ENCODE data around the gene SMR3A. TPM values are rescaled to one million over a fixed set of nuclear protein-coding genes. Genes with fewer than 3 reads are reported as not detected.

The SMR3A gene
- total RNA-seq, 4 donors from 2014 or later: not detected

DNA sequence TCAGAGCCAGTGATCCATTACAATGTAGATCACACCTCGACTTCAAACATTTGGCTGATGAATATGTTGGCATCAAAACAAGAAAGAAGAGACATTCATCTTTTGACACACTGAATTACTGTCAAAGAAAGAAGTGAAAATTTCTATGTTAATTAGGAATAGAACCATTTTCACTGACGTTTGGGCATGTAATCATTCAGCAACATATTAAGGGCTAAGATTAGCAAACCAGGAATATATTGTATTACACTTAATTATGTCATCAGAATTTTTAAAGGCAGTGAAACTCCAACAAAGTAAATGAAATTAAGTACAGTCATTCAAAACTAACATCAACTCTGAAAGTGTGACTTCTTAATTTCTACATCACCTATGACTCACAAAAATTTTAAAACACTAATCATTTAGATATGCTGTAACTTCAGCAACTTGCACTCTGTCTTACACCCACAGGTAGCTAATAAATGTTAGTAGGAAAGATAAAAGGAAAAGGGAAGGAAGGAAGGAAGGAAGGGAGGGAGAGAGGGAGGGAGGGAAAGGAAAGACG is 1.4 kb upstream of the SMR3A start:
- TF ChIP-seq CTCF (IDR thresholded peaks at IDR 0.05) (no peak), EP300 (IDR thresholded peaks at IDR 0.05; ENCODE audit: low read depth) (no peak), POLR2AphosphoS5 (IDR thresholded peaks at IDR 0.05) (no peak), POLR2A (IDR thresholded peaks at IDR 0.05) (no peak)
- Histone ChIP-seq H3K27ac (no peak overlapping the region), H3K4me3 (no peak overlapping the region), H3K27me3 (no peaks in the 10 kb centered on the region), H3K4me1 (no peaks in the 10 kb centered on the region), H3K9me3 (no peaks in the 10 kb centered on the region), H3K36me3 (no peaks in the 10 kb centered on the region)
- no peak for DNase-seq
- WGBS, 2 donors (ENCODE audit: low coverage in 1 of 2): 44 to 53% methylated on average over 3 of the region's 3 CpGs
- intact Hi-C loops (cut with DNase I; ENCODE audit: low total_unique reads): no loop called here
- in situ Hi-C loops (cut with MboI; ENCODE audit: low pct_ligation_motif_present in 1 of 4, low pct_unique_long_range_greater_than_20kb in 1 of 4, low sequenced_read_pairs in 3 of 4): no loop called here

DNA sequence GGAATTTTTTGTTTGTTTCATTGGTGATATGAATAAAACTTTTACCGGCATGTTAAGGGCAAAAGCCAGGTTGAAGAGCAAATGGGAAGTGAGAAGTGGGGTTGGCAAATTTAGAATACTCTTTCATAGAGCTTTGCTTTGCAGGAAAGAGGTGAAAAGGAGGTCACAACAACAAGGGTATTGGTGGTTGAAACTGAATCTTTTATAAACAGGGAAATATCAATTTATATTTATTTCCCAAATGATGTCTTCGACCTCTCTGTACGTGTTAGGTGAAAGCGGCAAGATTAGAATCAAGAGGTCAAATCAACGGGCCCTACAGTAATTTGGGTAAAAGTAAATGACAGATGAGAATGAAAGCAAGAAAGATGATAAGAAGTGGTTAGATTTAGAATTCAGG is 3.4 kb downstream of the SMR3A start:
- in situ Hi-C loops (cut with MboI; ENCODE audit: low pct_ligation_motif_present in 1 of 4, low pct_unique_long_range_greater_than_20kb in 1 of 4, low sequenced_read_pairs in 3 of 4) (no loop called here), intact Hi-C loops (cut with DNase I; ENCODE audit: low total_unique reads) (no loop called here)
- Histone ChIP-seq H3K4me1 (no peaks in the 10 kb centered on the region), H3K27ac (no peak overlapping the region), H3K4me3 (no peak overlapping the region), H3K36me3 (no peaks in the 10 kb centered on the region), H3K9me3 (no peaks in the 10 kb centered on the region), H3K27me3 (no peaks in the 10 kb centered on the region)
- no peak for DNase-seq
- WGBS, 2 donors (ENCODE audit: low coverage in 1 of 2): 86% methylated on average over 5 of the region's 5 CpGs
- TF ChIP-seq EP300 (IDR thresholded peaks at IDR 0.05; ENCODE audit: low read depth) (no peak), POLR2A (IDR thresholded peaks at IDR 0.05) (no peak), CTCF (IDR thresholded peaks at IDR 0.05) (no peak), POLR2AphosphoS5 (IDR thresholded peaks at IDR 0.05) (no peak)

- Histone ChIP-seq H3K36me3 (no peaks in the 10 kb centered on the region), H3K27ac (no peak overlapping the region), H3K27me3 (no peaks in the 10 kb centered on the region), H3K4me1 (no peaks in the 10 kb centered on the region), H3K4me3 (no peak overlapping the region), H3K9me3 (no peaks in the 10 kb centered on the region)
- intact Hi-C loops (cut with DNase I; ENCODE audit: low total_unique reads) (no loop called here), in situ Hi-C loops (cut with MboI; ENCODE audit: low pct_ligation_motif_present in 1 of 4, low pct_unique_long_range_greater_than_20kb in 1 of 4, low sequenced_read_pairs in 3 of 4) (no loop called here)
- no peak for DNase-seq
- TF ChIP-seq POLR2A (IDR thresholded peaks at IDR 0.05) (no peak), POLR2AphosphoS5 (IDR thresholded peaks at IDR 0.05) (no peak), CTCF (IDR thresholded peaks at IDR 0.05) (no peak), EP300 (IDR thresholded peaks at IDR 0.05; ENCODE audit: low read depth) (no peak)
- 49 to 55% methylated on average over 2 of the region's 2 CpGs for WGBS, 2 donors (ENCODE audit: low coverage in 1 of 2)
Measured at GRCh38 chr4:70365479-70365878, 4.9 kb downstream of the SMR3A start.

DNA sequence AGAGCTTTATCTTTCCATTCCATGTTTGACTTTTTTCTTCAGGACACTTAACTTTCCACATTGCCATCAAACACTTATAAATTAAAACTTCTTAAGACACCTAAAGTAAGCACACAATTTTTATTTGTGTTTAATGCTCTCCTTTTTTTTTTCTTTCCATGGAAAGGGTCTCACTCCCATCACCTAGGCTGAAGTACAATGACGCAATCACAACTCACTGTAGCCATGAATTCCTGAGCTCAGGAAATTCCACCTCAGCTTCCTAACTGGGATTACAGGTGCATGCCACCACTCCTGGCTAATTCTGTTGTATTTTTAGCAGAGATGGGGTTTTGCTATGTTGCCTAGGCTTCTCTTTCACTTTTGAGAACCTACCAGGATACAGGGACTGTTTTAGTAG is 7.3 kb downstream of the SMR3A start:
- intact Hi-C loops (cut with DNase I; ENCODE audit: low total_unique reads): no loop called here
- DNase-seq: no peak
- H3K27me3 ChIP-seq: no peaks in the 10 kb centered on the region
- in situ Hi-C loops (cut with MboI; ENCODE audit: low pct_ligation_motif_present in 1 of 4, low pct_unique_long_range_greater_than_20kb in 1 of 4, low sequenced_read_pairs in 3 of 4): no loop called here
- no peak for TF ChIP-seq POLR2A (IDR thresholded peaks at IDR 0.05)
- no peak for TF ChIP-seq EP300 (IDR thresholded peaks at IDR 0.05; ENCODE audit: low read depth)
- TF ChIP-seq POLR2AphosphoS5 (IDR thresholded peaks at IDR 0.05): no peak
- no peak for TF ChIP-seq CTCF (IDR thresholded peaks at IDR 0.05)
- 80 to 95% methylated on average over 1 of the region's 1 CpG for WGBS, 2 donors (ENCODE audit: low coverage in 1 of 2)
- no peaks in the 10 kb centered on the region for H3K36me3 ChIP-seq
- H3K4me1 ChIP-seq: no peaks in the 10 kb centered on the region
- H3K9me3 ChIP-seq: no peaks in the 10 kb centered on the region
- no peak overlapping the region for H3K4me3 ChIP-seq
- no peak overlapping the region for H3K27ac ChIP-seq
